ENCODE measurements around the gene KCNT1.

GRCh38 chr9:135799261-135799660, 97.3 kb downstream of the KCNT1 start:
- TF ChIP-seq, protein P1, sequence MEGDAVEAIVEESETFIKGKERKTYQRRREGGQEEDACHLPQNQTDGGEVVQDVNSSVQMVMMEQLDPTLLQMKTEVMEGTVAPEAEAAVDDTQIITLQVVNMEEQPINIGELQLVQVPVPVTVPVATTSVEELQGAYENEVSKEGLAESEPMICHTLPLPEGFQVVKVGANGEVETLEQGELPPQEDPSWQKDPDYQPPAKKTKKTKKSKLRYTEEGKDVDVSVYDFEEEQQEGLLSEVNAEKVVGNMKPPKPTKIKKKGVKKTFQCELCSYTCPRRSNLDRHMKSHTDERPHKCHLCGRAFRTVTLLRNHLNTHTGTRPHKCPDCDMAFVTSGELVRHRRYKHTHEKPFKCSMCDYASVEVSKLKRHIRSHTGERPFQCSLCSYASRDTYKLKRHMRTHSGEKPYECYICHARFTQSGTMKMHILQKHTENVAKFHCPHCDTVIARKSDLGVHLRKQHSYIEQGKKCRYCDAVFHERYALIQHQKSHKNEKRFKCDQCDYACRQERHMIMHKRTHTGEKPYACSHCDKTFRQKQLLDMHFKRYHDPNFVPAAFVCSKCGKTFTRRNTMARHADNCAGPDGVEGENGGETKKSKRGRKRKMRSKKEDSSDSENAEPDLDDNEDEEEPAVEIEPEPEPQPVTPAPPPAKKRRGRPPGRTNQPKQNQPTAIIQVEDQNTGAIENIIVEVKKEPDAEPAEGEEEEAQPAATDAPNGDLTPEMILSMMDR (IDR thresholded peaks at IDR 0.05; ENCODE audit: poor library complexity), result no peak
- TF ChIP-seq EZH2 (IDR thresholded peaks at IDR 0.05; ENCODE audit: borderline replicate concordance), result no peak

All from hepatocyte (in vitro differentiated cells).